ENCODE data around the gene CCDC9B.

Gene CCDC9B

GRCh38 chr15:40365624-40366456 lies 25.1 kb upstream of the CCDC9B start:
- DNase-seq (ENCODE audit: low read depth), result no peak

- DNase-seq (ENCODE audit: low read depth), result no peak
Measured at GRCh38 chr15:40365016-40365415, 24.3 kb upstream of the CCDC9B start.

DNA sequence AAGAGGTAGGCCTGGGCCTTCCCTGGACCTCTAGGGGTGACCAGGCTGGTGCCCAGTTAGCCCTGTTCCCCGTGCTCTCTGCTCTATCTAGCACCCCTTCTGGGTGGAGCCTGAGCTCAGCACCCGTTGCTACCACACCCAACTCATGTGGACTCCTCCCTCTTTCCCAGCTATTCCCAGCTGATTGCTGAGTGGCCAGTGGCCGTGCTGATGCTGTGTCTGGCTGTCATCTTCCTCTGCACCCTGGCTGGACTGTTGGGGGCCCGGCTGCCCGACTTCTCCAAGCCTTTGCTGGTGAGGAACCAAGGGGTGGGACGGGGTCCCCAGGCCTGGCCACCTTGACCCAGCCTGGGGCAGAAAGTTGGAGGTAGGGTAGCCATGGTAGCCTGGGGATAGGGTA lies 23.5 kb upstream of the CCDC9B start:
- no peak for DNase-seq (ENCODE audit: low read depth)

DNA sequence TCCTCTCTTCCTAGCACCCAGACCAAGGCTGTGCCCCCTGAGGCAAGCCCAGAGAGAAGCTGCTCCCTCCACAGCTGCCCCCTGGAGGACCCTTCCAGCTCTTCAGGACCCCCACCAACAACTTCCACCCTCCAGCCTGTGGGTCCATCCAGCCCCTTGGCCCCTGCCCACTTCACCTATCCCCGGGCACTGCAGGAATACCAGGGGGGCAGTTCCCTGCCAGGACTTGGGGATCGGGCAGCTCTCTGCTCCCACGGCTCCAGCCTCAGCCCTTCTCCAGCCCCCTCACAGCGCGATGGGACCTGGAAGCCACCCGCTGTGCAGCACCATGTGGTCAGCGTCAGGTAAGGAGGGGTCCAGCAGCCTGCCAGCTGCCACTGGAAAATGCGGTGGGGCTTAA lies 22.9 kb upstream of the CCDC9B start:
- no peak for DNase-seq (ENCODE audit: low read depth)

GRCh38 chr15:40361640-40362039 lies 20.9 kb upstream of the CCDC9B start:
- DNase-seq (ENCODE audit: low read depth), result no peak

DNA sequence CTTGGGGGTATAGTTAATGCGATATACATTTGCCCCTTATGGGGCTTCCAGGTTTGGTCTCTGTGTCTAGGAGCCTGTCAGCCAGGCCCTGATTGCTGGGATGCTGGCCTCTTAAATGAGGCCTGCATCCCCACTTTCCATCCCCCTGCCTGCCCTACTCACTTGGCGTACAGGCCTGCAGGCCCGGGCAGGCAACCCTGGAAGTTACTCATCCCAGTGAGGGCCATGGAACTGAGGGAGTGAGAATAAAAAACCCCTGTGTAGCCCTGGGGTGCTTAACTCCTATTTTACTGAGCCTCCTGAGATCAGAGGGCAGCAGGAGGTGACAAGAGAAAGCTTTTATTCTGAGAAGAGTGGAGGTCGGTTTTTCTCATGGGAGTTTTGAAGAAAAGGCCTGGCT lies 19.3 kb upstream of the CCDC9B start:
- no peak for DNase-seq (ENCODE audit: low read depth)

GRCh38 chr15:40358471-40359353 lies 18.0 kb upstream of the CCDC9B start:
- no peak for DNase-seq (ENCODE audit: low read depth)

DNA sequence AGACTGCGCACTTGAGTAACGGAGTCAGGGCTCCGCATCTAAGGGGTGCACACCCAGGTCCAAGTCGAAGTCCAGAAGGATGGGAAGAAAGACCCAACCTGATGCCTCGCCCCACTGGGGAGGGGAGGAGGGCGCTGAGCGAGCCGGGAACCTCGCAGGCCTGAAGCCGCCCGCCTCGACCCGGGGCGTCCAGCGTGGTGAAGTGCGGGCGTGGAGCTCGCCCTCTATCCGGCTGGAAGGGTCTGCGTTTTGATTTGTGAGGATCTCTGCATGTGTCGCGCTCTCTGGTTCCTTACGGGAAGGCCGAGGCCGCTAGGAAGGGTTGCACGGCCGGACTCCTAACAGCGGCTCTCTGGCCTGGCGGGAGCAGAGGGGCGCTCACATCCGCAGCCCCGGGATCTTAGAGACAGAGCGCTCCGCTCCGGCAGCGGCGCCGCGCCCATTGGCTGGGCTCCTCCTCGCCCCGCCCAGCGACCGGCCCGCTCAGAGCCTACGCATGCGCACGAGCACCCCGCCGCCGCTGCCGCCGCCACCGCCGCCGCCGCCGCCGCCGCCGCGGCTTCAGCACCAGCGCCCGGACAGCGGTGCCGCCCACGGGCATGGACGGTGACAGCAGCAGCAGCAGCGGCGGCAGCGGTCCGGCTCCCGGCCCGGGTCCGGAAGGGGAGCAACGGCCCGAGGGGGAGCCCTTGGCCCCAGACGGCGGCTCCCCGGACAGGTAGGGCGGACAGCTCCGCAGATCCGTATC lies 17.2 kb upstream of the CCDC9B start, which contains the start of gene DISP2:
DISP2 (plus strand) TSS at position 497 of the 748 bp plus-strand sequence; CDS start at position 600, 103 bp downstream.
- peak; percentile 78 for DNase-seq (ENCODE audit: low read depth)

- DNase-seq (ENCODE audit: low read depth), result no peak
Measured at GRCh38 chr15:40357246-40357645, 16.5 kb upstream of the CCDC9B start.

DNA sequence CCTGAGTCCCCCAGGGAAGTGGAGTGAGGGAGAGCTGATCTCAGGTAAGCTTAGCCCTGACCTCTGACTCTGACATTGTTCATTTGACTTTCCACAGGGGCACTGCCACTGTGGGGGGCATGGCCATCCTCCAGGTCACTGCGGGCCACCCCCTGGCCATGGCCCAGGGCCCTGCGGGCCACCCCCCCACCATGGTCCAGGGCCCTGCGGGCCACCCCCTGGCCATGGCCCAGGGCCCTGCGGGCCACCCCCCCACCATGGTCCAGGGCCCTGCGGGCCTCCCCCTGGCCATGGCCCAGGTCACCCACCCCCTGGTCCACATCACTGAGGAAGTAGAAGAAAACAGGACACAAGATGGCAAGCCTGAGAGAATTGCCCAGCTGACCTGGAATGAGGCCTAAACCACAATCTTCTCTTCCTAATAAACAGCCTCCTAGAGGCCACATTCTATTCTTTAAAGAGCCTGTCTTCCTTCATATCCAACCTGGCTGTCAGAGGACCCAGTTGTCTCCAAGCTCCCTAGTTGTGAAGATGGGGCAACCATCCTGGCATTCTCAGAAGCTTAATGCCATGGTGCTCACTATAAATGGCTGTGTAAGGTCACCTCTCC lies 15.3 kb upstream of the CCDC9B start:
- no peak for DNase-seq (ENCODE audit: low read depth)

- DNase-seq (ENCODE audit: low read depth), result no peak
Measured at GRCh38 chr15:40354408-40355171, 13.9 kb upstream of the CCDC9B start.

DNA sequence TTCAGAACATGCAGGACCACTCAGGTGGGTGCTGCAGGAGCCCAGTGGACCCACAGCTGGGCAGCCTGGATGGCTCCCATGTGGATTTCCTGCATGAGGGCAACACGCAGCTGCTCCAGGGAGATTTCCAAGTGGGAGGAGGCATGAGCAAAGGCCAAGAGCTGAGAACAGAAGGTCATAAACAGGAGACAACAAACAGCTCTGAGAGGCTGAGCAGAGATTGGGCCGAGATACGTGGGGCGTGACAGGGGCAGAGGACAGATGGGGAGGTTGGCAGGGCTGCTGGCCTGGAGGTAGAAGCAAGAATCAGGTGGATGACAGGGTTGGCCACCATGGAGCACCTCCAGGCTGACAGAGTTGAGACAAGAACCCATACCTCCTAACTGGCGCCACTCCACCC lies 13.0 kb upstream of the CCDC9B start:
- DNase-seq (ENCODE audit: low read depth), result no peak

- no peak for DNase-seq (ENCODE audit: low read depth)
Measured at GRCh38 chr15:40352281-40352901, 11.7 kb upstream of the CCDC9B start.

DNA sequence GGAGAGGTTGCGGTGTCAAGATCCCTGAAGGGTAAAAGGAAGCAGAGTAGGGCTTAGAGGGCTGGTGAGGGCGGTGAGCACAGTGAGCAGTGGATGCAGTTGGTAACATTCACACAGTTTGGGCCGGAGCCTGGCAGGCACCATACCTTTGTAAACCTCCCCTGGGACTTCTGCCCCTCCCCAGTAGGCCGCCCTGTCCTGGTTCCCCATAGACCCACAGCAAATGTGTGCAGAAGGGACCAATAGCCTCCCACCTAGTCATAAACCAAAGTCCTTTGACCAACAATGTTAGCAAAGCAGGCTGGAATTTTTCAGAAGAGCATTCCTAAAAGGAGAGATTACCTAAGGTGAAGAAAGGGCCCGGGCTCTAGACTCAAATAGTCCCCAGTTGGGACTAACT lies 8.4 kb upstream of the CCDC9B start:
- no peak for DNase-seq (ENCODE audit: low read depth)

DNA sequence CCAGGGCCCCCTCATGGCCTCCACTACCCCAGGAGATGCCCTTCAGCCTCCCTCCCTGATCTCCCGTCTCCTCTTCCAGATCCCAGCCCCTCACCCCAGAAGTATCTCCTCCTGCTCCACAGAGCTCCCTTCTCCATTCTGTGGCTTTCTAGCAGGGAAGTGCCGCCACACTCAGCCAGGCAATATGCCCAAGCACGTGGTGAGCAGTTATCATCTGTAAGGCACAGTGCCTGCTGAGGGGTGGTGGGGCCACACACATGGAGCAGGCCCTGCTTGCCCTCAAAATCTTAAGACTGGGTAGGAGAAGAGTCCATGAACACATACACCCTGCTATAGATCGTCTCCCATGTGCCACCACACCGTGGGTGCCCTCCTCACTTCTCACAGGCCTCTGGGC lies 7.7 kb upstream of the CCDC9B start:
- DNase-seq (ENCODE audit: low read depth), result no peak

GRCh38 chr15:40347559-40348473 lies 7.1 kb upstream of the CCDC9B start:
- DNase-seq (ENCODE audit: low read depth), result no peak

- no peak for DNase-seq (ENCODE audit: low read depth)
Measured at GRCh38 chr15:40346579-40347558, 6.1 kb upstream of the CCDC9B start.

DNA sequence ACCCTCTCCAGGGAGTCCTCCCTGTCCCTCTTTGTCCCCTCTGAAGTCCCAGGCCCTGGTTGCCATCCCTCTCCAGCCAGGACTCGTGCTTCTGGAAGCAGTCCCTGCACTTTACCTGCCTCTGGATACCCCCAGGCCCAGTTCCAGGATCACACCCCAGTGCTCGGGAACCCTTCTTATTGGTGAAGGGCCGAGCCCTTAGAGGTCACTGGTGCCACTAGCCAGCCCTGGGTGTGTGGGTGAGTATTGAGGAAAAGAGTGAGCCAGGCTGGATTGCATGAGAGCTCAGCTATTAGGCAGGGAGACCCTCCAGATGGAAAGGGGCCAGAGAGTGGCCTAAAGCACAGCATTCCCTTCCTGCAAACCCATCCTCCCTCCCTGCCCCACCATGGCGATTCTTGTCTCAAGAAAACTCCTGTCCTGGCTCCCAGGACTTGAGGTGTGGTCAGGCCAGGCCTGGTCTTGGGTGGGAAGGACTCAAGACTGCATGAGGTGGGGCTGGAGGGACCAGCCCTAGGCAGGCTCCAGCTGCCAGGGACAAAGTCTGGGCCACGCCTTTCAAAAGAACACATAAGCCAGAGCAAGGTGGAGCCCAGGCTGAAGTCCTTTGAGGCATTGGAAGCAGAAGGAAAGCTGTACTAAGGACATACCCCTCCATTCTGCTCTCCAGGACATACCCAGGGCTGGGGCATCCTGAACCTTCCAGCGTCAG lies 5.3 kb upstream of the CCDC9B start:
- no peak for DNase-seq (ENCODE audit: low read depth)
